ENCODE measurements around the gene TIMM17A. TPM values are rescaled to one million over a fixed set of nuclear protein-coding genes. Genes with fewer than 3 reads are reported as not detected.
A peak's percentile ranks its signal among the peaks of the same experiment; 100 is the strongest.

TIMM17A gene
- total and polyA plus RNA-seq, 9 donors = 19.9 to 38.1 (median 29.7) TPM

DNA sequence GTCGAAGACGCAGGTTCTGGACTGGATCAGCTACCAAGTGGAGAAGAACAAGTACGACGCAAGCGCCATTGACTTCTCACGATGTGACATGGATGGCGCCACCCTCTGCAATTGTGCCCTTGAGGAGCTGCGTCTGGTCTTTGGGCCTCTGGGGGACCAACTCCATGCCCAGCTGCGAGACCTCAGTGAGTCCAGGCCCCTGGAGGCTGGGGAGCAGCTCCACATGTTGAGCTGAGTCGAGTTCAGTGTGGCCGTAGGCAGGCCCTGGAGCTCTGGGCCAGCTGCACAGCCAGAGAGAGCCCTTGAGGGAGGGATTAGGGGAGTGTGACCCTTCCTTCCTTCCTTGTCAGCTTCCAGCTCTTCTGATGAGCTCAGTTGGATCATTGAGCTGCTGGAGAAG lies 56.7 kb downstream of the TIMM17A start:
- no peak for DNase-seq
- H3K27me3 ChIP-seq = no peaks in the 10 kb centered on the region
- H3K4me3 ChIP-seq = peak overlapping the region; percentile 18
- TF ChIP-seq EP300 (IDR thresholded peaks at IDR 0.05) = no peak
- TF ChIP-seq, protein P1, sequence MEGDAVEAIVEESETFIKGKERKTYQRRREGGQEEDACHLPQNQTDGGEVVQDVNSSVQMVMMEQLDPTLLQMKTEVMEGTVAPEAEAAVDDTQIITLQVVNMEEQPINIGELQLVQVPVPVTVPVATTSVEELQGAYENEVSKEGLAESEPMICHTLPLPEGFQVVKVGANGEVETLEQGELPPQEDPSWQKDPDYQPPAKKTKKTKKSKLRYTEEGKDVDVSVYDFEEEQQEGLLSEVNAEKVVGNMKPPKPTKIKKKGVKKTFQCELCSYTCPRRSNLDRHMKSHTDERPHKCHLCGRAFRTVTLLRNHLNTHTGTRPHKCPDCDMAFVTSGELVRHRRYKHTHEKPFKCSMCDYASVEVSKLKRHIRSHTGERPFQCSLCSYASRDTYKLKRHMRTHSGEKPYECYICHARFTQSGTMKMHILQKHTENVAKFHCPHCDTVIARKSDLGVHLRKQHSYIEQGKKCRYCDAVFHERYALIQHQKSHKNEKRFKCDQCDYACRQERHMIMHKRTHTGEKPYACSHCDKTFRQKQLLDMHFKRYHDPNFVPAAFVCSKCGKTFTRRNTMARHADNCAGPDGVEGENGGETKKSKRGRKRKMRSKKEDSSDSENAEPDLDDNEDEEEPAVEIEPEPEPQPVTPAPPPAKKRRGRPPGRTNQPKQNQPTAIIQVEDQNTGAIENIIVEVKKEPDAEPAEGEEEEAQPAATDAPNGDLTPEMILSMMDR (IDR thresholded peaks at IDR 0.05) = no peak
- no peak for TF ChIP-seq POLR2A (IDR thresholded peaks at IDR 0.05)
- WGBS, 3 donors = 90 to 92% (median 91%) methylated on average over 10 to 11 of the region's 11 CpGs
- H3K27ac ChIP-seq = no peak overlapping the region
- intact Hi-C loops (cut with DNase I) = loop anchor here (2.0 to 5.0 kb wide), 4 partner anchors 105 to 123 kb away; partner anchors contain the start of gene GPR37L1 (in 1 of the 4)
- no peaks in the 10 kb centered on the region for H3K9me3 ChIP-seq
- peaks cover 1% of the 10 kb centered on the region for H3K4me1 ChIP-seq (ENCODE audit: insufficient read depth)
- H3K36me3 ChIP-seq = no peaks in the 10 kb centered on the region

DNA sequence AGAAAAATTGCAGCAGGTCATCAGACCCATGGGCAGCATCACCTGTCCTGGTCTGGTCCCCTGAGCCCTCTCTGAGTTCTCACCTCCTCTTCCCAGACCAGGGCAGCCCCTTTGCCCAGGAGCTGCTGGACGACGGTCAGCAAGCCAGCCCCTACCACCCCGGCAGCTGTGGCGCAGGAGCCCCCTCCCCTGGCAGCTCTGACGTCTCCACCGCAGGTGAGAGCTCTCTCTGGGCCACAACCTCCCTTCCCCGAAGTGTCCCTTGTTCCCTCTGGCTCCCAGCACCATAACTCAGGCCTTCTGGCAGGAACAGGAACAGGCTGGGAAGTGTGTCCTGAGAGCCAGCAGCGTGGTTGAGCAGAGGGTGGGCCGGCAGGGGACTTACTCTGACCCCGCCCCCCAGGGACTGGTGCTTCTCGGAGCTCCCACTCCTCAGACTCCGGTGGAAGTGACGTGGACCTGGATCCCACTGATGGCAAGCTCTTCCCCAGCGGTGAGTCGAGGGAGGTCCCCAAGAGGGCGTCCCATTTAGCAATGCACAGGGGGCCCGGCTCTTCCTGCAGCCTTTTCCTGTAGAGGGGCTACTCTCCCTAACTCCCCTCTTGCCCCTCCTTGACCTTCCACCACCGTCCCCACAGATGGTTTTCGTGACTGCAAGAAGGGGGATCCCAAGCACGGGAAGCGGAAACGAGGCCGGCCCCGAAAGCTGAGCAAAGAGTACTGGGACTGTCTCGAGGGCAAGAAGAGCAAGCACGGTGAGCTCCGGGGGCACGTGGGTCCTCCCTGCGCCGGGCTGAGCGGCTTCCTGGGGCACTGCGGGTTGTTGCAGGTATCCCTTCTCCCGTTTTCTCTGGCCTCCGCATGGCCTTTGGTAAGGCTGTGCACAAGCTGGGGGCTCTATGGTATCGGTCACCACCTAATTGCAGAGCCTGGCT lies 57.5 kb downstream of the TIMM17A start:
- Histone ChIP-seq H3K9me3 (no peaks in the 10 kb centered on the region), H3K27me3 (no peaks in the 10 kb centered on the region), H3K4me3 (peak overlapping the region; percentile 18), H3K4me1 (ENCODE audit: insufficient read depth) (peaks cover 1% of the 10 kb centered on the region), H3K36me3 (no peaks in the 10 kb centered on the region), H3K27ac (no peak overlapping the region)
- TF ChIP-seq, protein P1 (IDR thresholded peaks at IDR 0.05) = no peak
- TF ChIP-seq EP300 (IDR thresholded peaks at IDR 0.05) (no peak), POLR2A (IDR thresholded peaks at IDR 0.05) (no peak)
- intact Hi-C loops (cut with DNase I) = loop anchor here in 3 of 4 donors (5.0 kb wide), 3 partner anchors 104 to 119 kb away; partner anchors contain the start of gene GPR37L1 (in 1 of the 3)
- 84 to 87% (median 85%) methylated on average over 35 of the region's 35 CpGs for WGBS, 3 donors
- DNase-seq = no peak

DNA sequence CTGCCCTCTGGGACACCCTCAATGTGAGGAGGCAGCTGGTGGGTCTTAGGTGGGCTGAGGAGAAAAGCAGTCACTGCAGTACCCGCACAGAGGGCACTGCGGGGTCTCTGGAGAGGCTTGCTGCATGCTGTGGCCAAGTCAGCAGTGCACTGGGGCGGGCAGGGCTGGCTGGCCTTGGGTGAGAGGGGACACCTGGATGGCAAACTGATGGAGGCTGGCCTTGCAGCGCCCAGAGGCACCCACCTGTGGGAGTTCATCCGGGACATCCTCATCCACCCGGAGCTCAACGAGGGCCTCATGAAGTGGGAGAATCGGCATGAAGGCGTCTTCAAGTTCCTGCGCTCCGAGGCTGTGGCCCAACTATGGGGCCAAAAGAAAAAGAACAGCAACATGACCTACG lies 58.3 kb downstream of the TIMM17A start:
- H3K27ac ChIP-seq = no peak overlapping the region

DNA sequence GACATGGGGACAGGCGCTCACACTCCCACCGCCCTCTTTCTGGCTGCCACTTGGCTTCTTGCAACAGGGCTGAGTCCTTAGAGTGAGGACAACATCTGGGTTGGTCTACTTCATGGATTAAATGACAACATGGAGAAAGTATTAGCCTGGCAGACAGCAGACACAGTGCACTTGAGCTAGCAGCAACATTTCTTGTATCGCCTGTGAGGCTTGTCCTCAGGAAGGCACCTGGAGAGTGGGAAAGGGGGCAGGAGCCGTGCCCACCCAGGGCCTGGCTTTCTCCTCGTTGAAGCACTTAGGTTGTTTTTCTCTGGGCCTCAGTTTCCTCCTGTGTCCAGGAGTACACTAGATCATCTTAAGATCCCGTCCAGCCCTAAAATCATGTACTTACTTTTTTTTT lies 58.8 kb downstream of the TIMM17A start:
- DNase-seq = no peak
- no peak for TF ChIP-seq EP300 (IDR thresholded peaks at IDR 0.05)
- no peak for TF ChIP-seq POLR2A (IDR thresholded peaks at IDR 0.05)
- TF ChIP-seq, protein P1 (IDR thresholded peaks at IDR 0.05) = no peak
- Histone ChIP-seq H3K4me1 (ENCODE audit: insufficient read depth) (peaks cover 1% of the 10 kb centered on the region), H3K27me3 (no peaks in the 10 kb centered on the region), H3K4me3 (peak overlapping the region; percentile 12), H3K27ac (no peak overlapping the region), H3K36me3 (no peaks in the 10 kb centered on the region), H3K9me3 (no peaks in the 10 kb centered on the region)
- intact Hi-C loops (cut with DNase I) = loop anchor here in 3 of 4 donors (5.0 kb wide), 3 partner anchors 103 to 118 kb away; partner anchors contain the start of gene GPR37L1 (in 1 of the 3)
- 93 to 96% (median 94%) methylated on average over 6 of the region's 6 CpGs for whole genome bisulfite sequencing, 3 donors

More for the DNA sequence above, 58.3 kb downstream of the TIMM17A start:
- intact Hi-C loops (cut with DNase I) = loop anchor here in 3 of 4 donors (5.0 kb wide), 3 partner anchors 104 to 119 kb away; partner anchors contain the start of gene GPR37L1 (in 1 of the 3)
- WGBS, 3 donors = 92 to 94% (median 93%) methylated on average over 12 of the region's 12 CpGs
- H3K4me1 ChIP-seq (ENCODE audit: insufficient read depth) = peaks cover 1% of the 10 kb centered on the region
- H3K9me3 ChIP-seq = no peaks in the 10 kb centered on the region
- TF ChIP-seq, protein P1 (IDR thresholded peaks at IDR 0.05) = no peak
- TF ChIP-seq POLR2A (IDR thresholded peaks at IDR 0.05) (no peak), EP300 (IDR thresholded peaks at IDR 0.05) (no peak)
- no peak for DNase-seq
- no peaks in the 10 kb centered on the region for H3K36me3 ChIP-seq
- H3K27me3 ChIP-seq = no peaks in the 10 kb centered on the region
- H3K4me3 ChIP-seq = peak overlapping the region; percentile 12

Measured in ovary (tissue), 9 donors.